Endothelial cell of umbilical vein (primary cell): ENCODE measurements around the gene NMRAL1.

Experiments
- EZH2 ChIP-seq: IDR thresholded peaks from 2 replicates; pipeline ENCODE4 v1.6.1; 2012; ENCODE audit warnings: borderline replicate concordance, low read depth, mild to moderate bottlenecking, moderate library complexity, low read length, inconsistent platforms; ENCODE audit not compliant: severe bottlenecking
- POLR2A ChIP-seq: IDR thresholded peaks from 2 replicates; pipeline ENCODE4 v1.6.1; 2012; ENCODE audit warnings: low read depth, mild to moderate bottlenecking, control low read depth, low read length

DNA sequence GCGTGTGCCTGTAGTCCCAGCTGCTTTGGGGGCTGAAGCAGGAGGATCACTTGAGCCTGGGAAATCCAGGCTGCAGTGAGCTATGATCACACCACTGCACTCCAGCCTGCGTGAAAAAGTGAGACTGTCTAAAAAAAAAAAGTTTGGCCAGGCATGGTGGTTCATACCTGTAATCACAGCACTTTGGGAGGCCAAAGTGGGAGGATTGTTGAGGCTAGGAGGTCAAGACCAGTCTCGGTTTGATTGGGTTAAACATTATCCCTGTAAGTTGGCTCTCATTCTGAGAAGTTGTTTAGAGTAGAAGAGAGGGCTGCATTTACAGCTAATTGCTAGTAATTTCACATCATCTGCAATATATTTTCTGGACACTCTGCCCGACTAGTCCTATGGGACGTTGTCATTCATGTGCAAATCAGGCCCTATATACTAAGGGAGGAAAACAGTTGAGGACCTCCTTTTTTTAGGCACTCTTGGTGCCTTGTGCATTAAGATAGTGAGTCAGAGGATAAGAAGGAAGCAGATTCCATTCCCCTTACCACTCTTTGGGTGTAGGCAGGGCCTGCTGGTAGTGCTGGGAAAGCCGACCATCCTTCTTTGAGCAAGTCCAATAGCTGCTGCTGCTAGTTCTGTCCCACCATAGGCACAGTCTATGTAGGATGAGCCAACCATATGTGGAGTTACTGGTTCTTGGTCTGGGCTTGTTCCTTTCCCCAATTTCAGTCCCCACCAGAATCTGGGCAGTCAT lies 20.5 kb upstream of the NMRAL1 start:
- TF ChIP-seq EZH2 (no peak), POLR2A (no peak)
